Measurements from ENCODE around the gene MTRFR. TPM values are rescaled to one million over a fixed set of nuclear protein-coding genes. Genes with fewer than 3 reads are reported as not detected.

MTRFR gene
- total RNA-seq, 1 donor from 2014 or later = 14.3 TPM

GRCh38 chr12:123232472-123232806, 797 bp upstream of the MTRFR start:
- H3K4me1 Mint-ChIP-seq (ENCODE audit: unreplicated experiment) = peaks cover 32% of the 10 kb centered on the region
- peaks cover 2% of the 10 kb centered on the region for H3K36me3 Mint-ChIP-seq (ENCODE audit: unreplicated experiment)
- peak overlapping the region; percentile 89 for H3K27ac Mint-ChIP-seq (ENCODE audit: unreplicated experiment)
- no peak for DNase-seq (ENCODE audit: extremely low spot score, unreplicated experiment)
- H3K9me3 Mint-ChIP-seq (ENCODE audit: unreplicated experiment) = no peaks in the 10 kb centered on the region
- H3K27me3 Mint-ChIP-seq (ENCODE audit: unreplicated experiment) = no peaks in the 10 kb centered on the region
- H3K4me3 Mint-ChIP-seq (ENCODE audit: unreplicated experiment) = peak overlapping the region; percentile 95
- TF ChIP-seq, protein P1, sequence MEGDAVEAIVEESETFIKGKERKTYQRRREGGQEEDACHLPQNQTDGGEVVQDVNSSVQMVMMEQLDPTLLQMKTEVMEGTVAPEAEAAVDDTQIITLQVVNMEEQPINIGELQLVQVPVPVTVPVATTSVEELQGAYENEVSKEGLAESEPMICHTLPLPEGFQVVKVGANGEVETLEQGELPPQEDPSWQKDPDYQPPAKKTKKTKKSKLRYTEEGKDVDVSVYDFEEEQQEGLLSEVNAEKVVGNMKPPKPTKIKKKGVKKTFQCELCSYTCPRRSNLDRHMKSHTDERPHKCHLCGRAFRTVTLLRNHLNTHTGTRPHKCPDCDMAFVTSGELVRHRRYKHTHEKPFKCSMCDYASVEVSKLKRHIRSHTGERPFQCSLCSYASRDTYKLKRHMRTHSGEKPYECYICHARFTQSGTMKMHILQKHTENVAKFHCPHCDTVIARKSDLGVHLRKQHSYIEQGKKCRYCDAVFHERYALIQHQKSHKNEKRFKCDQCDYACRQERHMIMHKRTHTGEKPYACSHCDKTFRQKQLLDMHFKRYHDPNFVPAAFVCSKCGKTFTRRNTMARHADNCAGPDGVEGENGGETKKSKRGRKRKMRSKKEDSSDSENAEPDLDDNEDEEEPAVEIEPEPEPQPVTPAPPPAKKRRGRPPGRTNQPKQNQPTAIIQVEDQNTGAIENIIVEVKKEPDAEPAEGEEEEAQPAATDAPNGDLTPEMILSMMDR (IDR thresholded peaks at IDR 0.05) = no peak

DNA sequence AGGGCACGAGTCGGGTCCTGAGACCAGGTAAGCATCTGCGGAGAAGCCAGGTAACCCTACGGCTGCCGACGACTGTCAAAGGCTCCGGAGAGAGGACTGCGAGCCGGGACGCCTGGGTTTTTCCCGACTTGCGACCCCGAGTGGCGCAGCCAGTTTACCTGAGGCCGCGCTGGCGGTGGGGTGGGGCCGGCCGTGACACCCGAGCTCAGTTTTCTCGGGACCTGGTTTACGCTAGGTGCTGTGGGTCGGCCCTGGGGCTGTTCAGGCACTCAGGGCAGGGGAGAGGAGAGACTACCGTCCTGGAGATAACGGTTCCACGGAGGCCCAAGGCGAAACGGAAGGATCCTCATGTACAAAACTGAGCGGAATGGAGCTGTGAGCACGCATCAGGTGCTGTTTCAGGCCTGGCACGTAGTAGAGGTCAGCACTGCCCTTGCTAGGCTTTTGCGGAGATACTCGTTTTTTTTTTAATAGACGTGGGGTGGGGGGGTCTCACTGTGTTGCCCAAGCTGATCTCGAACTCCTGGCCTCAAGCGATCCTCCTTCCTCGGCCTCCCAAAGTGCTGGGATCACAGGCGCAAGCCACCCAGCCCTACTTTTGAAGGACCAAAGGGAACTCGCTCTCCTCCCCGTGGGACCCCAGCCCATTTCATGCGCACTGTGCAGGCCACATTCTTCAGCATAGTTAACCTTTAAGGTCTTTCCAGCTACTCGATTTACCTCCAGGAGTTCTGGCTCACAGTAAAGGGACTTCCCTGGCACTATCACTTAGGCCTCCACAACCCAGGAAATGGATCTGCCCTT, 471 bp downstream of the MTRFR start:
- H3K9me3 Mint-ChIP-seq (ENCODE audit: unreplicated experiment) = no peaks in the 10 kb centered on the region
- no peak for DNase-seq (ENCODE audit: extremely low spot score, unreplicated experiment)
- H3K4me3 Mint-ChIP-seq (ENCODE audit: unreplicated experiment) = peak overlapping the region; percentile 95
- H3K27me3 Mint-ChIP-seq (ENCODE audit: unreplicated experiment) = no peaks in the 10 kb centered on the region
- peaks cover 2% of the 10 kb centered on the region for H3K36me3 Mint-ChIP-seq (ENCODE audit: unreplicated experiment)
- peaks cover 38% of the 10 kb centered on the region for H3K4me1 Mint-ChIP-seq (ENCODE audit: unreplicated experiment)
- TF ChIP-seq, protein P1 (IDR thresholded peaks at IDR 0.05) = no peak
- H3K27ac Mint-ChIP-seq (ENCODE audit: unreplicated experiment) = peak overlapping the region; percentile 89

GRCh38 chr12:123237646-123238329, 4.6 kb downstream of the MTRFR start:
- H3K4me3 Mint-ChIP-seq (ENCODE audit: unreplicated experiment) = no peak overlapping the region
- H3K36me3 Mint-ChIP-seq (ENCODE audit: unreplicated experiment) = peaks cover 4% of the 10 kb centered on the region
- H3K27me3 Mint-ChIP-seq (ENCODE audit: unreplicated experiment) = no peaks in the 10 kb centered on the region
- peak overlapping the region; percentile 70 for H3K27ac Mint-ChIP-seq (ENCODE audit: unreplicated experiment)
- H3K4me1 Mint-ChIP-seq (ENCODE audit: unreplicated experiment) = peaks cover 37% of the 10 kb centered on the region
- TF ChIP-seq, protein P1 (IDR thresholded peaks at IDR 0.05) = peak; percentile 83
- H3K9me3 Mint-ChIP-seq (ENCODE audit: unreplicated experiment) = no peaks in the 10 kb centered on the region
- DNase-seq (ENCODE audit: extremely low spot score, unreplicated experiment) = no peak

- H3K9me3 Mint-ChIP-seq (ENCODE audit: unreplicated experiment) = no peaks in the 10 kb centered on the region
- TF ChIP-seq, protein P1 (IDR thresholded peaks at IDR 0.05) = no peak
- H3K36me3 Mint-ChIP-seq (ENCODE audit: unreplicated experiment) = peaks cover 4% of the 10 kb centered on the region
- H3K27me3 Mint-ChIP-seq (ENCODE audit: unreplicated experiment) = no peaks in the 10 kb centered on the region
- H3K4me3 Mint-ChIP-seq (ENCODE audit: unreplicated experiment) = no peak overlapping the region
- peaks cover 36% of the 10 kb centered on the region for H3K4me1 Mint-ChIP-seq (ENCODE audit: unreplicated experiment)
- H3K27ac Mint-ChIP-seq (ENCODE audit: unreplicated experiment) = no peak overlapping the region
- DNase-seq (ENCODE audit: extremely low spot score, unreplicated experiment) = no peak
Measured at GRCh38 chr12:123238330-123238682, 5.1 kb downstream of the MTRFR start.

DNA sequence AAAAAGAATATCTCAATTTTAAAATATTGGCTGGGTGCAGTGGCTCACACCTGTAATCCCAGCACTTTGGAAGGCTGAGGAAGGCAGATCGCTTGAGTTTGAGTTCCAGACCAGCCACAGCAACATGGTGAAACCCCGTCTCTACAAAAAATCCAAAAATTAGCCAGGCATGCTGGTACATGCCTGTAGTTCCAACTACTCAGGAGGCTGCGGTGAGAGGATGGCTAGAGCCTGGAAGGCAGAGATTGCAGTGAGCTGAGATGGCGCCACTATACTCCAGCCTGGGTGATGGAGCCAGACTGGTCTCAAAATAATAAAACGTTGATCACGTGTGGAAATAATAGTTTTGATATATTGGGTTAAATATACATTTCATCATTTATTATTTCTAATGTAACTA, 5.7 kb downstream of the MTRFR start:
- no peaks in the 10 kb centered on the region for H3K9me3 Mint-ChIP-seq (ENCODE audit: unreplicated experiment)

More for the DNA sequence above, 5.7 kb downstream of the MTRFR start:
- Mint-ChIP-seq H3K4me3 (ENCODE audit: unreplicated experiment) (no peak overlapping the region), H3K36me3 (ENCODE audit: unreplicated experiment) (peaks cover 4% of the 10 kb centered on the region), H3K27me3 (ENCODE audit: unreplicated experiment) (no peaks in the 10 kb centered on the region), H3K4me1 (ENCODE audit: unreplicated experiment) (peaks cover 30% of the 10 kb centered on the region), H3K27ac (ENCODE audit: unreplicated experiment) (no peak overlapping the region)
- no peak for DNase-seq (ENCODE audit: extremely low spot score, unreplicated experiment)
- TF ChIP-seq, protein P1 (IDR thresholded peaks at IDR 0.05) = no peak

All from osteocyte (in vitro differentiated cells).